ENCODE results near the gene FOSL2. TPM values are rescaled to one million over a fixed set of nuclear protein-coding genes. Genes with fewer than 3 reads are reported as not detected.

FOSL2 gene
- total and polyA plus RNA-seq, 4 donors: 23.5 to 97.9 (median 68.5) TPM

DNA sequence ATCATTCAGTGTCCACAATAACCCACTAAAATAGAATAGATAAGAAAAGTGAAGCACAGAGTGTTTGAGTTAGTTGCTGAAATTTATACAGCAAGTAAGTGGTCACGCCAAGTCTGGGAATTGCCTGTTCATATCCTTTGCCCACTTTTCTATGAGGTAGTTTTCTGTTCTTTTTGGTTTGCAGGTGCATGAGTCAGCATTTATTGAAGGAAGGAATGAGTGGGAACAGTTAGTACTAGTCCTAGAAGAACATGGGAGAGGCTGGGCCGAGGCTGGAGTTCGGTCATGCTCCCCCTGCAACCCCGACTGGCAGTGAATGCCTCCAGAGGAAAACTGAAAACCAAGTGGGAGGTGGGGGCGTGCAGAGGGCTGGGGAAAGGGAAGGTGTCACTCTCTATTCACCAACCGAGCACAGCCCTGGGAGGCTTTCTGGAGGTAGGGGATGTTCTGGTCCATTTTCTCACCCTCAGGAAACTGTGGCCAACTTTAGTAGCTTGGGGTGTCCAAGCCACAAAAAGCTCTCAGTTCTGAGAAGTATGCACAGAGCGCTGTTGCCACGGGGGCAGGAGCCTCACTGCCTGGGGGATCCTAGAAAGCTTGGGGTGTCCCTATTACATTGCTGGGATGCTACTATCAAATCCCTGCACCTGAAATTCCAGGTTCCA, 41.4 kb downstream of the FOSL2 start:
- H3K27me3 ChIP-seq (ENCODE audit: control insufficient read depth in 3 of 3, insufficient read depth in 3 of 3, low read length in 2 of 3): no peaks in the 10 kb centered on the region
- peaks cover 0 to 6% (median 0%) of the 10 kb centered on the region in 4 donors for H3K9me3 ChIP-seq (ENCODE audit: control insufficient read depth in 4 of 4, insufficient read depth in 3 of 4, low read length in 3 of 4)
- no peak overlapping the region for H3K27ac ChIP-seq (ENCODE audit: low read depth in 1 of 2, low read length in 1 of 2)
- DNase-seq (no peak), ATAC-seq (ENCODE audit: insufficient read depth, low FRiP score) (no peak)
- TF ChIP-seq, protein P1, sequence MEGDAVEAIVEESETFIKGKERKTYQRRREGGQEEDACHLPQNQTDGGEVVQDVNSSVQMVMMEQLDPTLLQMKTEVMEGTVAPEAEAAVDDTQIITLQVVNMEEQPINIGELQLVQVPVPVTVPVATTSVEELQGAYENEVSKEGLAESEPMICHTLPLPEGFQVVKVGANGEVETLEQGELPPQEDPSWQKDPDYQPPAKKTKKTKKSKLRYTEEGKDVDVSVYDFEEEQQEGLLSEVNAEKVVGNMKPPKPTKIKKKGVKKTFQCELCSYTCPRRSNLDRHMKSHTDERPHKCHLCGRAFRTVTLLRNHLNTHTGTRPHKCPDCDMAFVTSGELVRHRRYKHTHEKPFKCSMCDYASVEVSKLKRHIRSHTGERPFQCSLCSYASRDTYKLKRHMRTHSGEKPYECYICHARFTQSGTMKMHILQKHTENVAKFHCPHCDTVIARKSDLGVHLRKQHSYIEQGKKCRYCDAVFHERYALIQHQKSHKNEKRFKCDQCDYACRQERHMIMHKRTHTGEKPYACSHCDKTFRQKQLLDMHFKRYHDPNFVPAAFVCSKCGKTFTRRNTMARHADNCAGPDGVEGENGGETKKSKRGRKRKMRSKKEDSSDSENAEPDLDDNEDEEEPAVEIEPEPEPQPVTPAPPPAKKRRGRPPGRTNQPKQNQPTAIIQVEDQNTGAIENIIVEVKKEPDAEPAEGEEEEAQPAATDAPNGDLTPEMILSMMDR (IDR thresholded peaks at IDR 0.05; ENCODE audit: control extremely low read depth, extremely low read depth): no peak
- H3K36me3 ChIP-seq (ENCODE audit: control insufficient read depth in 4 of 4, insufficient read depth in 4 of 4, low read length in 4 of 4): no peaks in the 10 kb centered on the region
- H3K4me3 ChIP-seq: no peak overlapping the region
- 83 to 84% methylated on average over 8 of the region's 8 CpGs for WGBS, 2 donors
- H3K9ac ChIP-seq (ENCODE audit: insufficient read depth in 1 of 2, low read length in 2 of 2): no peak overlapping the region
- peaks cover 0 to 2% (median 0%) of the 10 kb centered on the region in 5 donors for H3K4me1 ChIP-seq (ENCODE audit: control insufficient read depth in 5 of 5, insufficient read depth in 5 of 5, low read length in 5 of 5)

DNA sequence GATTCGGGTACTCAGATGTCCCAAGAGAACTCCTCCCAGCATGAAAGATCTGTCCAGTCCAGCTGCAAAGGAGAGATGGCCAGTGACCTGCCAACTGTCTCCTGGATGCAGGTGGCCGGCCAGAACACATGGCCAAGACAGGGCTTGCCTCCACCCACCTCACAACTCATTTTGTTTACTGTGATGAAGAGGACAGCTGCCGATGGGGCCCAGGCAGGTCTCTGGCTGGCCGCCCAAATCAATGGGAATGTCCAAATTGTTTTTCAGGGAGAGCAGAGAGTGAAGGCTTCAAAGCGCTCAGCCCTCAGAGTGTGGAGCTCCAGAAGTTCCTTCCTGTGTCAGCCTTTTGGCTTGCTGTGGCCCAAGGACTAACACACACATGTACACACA, 41.9 kb downstream of the FOSL2 start:
- WGBS, 2 donors: 75 to 77% methylated on average over 5 of the region's 5 CpGs
- ATAC-seq (ENCODE audit: insufficient read depth, low FRiP score): no peak

DNA sequence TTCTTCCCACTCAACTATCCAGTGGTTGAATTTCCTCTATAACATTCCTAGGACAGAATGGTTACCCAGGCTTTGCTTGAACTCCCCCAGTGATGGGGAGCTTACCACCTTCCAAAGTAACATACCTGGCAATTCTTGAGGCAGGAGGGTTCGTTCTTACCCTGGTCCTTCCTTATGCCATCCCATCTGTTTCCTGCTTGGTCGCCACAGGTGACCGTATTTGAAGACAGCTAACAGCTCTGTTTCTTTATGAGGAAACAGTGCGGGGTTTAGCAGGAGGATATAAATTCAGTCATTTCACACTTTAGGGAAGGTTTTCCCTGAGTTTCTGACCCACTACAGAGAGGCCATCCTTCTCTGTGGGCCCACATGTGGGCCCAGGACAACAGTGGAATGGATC, 42.6 kb downstream of the FOSL2 start:
- Histone ChIP-seq H3K9ac (ENCODE audit: insufficient read depth in 1 of 2, low read length in 2 of 2) (no peak overlapping the region), H3K9me3 (ENCODE audit: control insufficient read depth in 4 of 4, insufficient read depth in 3 of 4, low read length in 3 of 4) (peaks cover 0 to 6% (median 0%) of the 10 kb centered on the region in 4 donors), H3K4me3 (no peak overlapping the region), H3K27me3 (ENCODE audit: control insufficient read depth in 3 of 3, insufficient read depth in 3 of 3, low read length in 2 of 3) (no peaks in the 10 kb centered on the region), H3K4me1 (ENCODE audit: control insufficient read depth in 5 of 5, insufficient read depth in 5 of 5, low read length in 5 of 5) (peaks cover 0 to 2% (median 0%) of the 10 kb centered on the region in 5 donors), H3K36me3 (ENCODE audit: control insufficient read depth in 4 of 4, insufficient read depth in 4 of 4, low read length in 4 of 4) (no peaks in the 10 kb centered on the region), H3K27ac (ENCODE audit: low read depth in 1 of 2, low read length in 1 of 2) (no peak overlapping the region)
- ATAC-seq (ENCODE audit: insufficient read depth, low FRiP score) (no peak), DNase-seq (no peak)
- WGBS, 2 donors: 28 to 77% methylated on average over 4 of the region's 4 CpGs
- TF ChIP-seq, protein P1 (IDR thresholded peaks at IDR 0.05; ENCODE audit: control extremely low read depth, extremely low read depth): no peak

More for the DNA sequence above, 41.9 kb downstream of the FOSL2 start:
- no peaks in the 10 kb centered on the region for H3K27me3 ChIP-seq (ENCODE audit: control insufficient read depth in 3 of 3, insufficient read depth in 3 of 3, low read length in 2 of 3)
- TF ChIP-seq, protein P1 (IDR thresholded peaks at IDR 0.05; ENCODE audit: control extremely low read depth, extremely low read depth): no peak
- no peak for DNase-seq
- no peak overlapping the region for H3K9ac ChIP-seq (ENCODE audit: insufficient read depth in 1 of 2, low read length in 2 of 2)
- no peak overlapping the region for H3K4me3 ChIP-seq
- H3K4me1 ChIP-seq (ENCODE audit: control insufficient read depth in 5 of 5, insufficient read depth in 5 of 5, low read length in 5 of 5): peaks cover 0 to 2% (median 0%) of the 10 kb centered on the region in 5 donors
- H3K27ac ChIP-seq (ENCODE audit: low read depth in 1 of 2, low read length in 1 of 2): no peak overlapping the region
- H3K36me3 ChIP-seq (ENCODE audit: control insufficient read depth in 4 of 4, insufficient read depth in 4 of 4, low read length in 4 of 4): no peaks in the 10 kb centered on the region
- H3K9me3 ChIP-seq (ENCODE audit: control insufficient read depth in 4 of 4, insufficient read depth in 3 of 4, low read length in 3 of 4): peaks cover 0 to 6% (median 0%) of the 10 kb centered on the region in 4 donors
